ENCODE results near the gene EMD.

EMD gene

DNA sequence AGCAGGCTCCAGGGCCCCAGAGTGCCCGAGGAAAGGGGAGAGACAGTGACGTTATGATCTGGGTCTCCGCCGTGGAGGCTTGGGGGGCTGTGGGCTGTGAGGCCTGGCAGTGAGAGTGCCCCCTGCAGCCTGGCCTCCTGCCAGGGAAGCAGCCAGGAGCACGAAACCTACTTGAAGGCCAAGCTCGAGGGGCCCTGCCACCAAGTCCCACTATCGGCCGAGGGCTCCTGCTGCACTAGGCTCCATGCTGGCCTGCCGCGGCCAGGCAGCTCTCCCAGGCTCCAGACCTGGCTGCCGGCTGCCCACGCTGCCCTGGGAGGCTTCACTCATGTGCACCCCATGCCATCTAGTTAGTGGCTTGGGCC, 23.3 kb upstream of the EMD start:
- TF ChIP-seq FOXM1 (IDR thresholded peaks at IDR 0.05; ENCODE audit: borderline replicate concordance, low read depth) (no peak), TCF12 (IDR thresholded peaks at IDR 0.05; ENCODE audit: low read depth) (no peak), CEBPB (IDR thresholded peaks at IDR 0.05) (no peak), NFIC (IDR thresholded peaks at IDR 0.05) (no peak), YY1 (IDR thresholded peaks at IDR 0.05; ENCODE audit: low read depth) (no peak), CREB1 (IDR thresholded peaks at IDR 0.05; ENCODE audit: low read depth) (no peak), TAF1 (IDR thresholded peaks at IDR 0.05; ENCODE audit: low read depth) (no peak), EP300 (IDR thresholded peaks at IDR 0.05; ENCODE audit: borderline replicate concordance) (no peak), TEAD4 (IDR thresholded peaks at IDR 0.05) (no peak), ZBTB7A (IDR thresholded peaks at IDR 0.05; ENCODE audit: low read depth) (no peak)
- TF ChIP-seq, protein P1, sequence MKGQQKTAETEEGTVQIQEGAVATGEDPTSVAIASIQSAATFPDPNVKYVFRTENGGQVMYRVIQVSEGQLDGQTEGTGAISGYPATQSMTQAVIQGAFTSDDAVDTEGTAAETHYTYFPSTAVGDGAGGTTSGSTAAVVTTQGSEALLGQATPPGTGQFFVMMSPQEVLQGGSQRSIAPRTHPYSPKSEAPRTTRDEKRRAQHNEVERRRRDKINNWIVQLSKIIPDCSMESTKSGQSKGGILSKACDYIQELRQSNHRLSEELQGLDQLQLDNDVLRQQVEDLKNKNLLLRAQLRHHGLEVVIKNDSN (IDR thresholded peaks at IDR 0.05): no peak
- TF ChIP-seq, protein P2, sequence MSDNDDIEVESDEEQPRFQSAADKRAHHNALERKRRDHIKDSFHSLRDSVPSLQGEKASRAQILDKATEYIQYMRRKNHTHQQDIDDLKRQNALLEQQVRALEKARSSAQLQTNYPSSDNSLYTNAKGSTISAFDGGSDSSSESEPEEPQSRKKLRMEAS (IDR thresholded peaks at IDR 0.05): no peak

DNA sequence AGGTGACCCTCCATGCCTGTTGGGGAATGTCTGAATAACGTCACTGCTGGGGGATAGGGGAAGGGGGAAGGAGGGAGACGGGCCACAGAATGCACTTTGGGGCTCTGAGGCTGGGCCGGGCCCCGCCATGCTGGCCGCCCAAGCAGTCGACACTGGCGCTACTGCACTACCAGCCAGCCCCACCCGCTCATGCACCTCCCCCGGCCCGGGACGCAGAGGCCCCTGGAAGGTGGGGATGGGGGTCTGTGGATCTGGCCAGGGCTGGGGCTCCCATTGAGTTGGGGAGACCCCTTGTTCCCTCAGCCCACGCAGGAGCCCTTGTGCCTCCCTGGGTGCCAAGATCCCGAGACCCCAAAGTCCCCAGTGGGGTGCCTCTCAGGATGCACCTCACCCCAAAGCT, 22.5 kb upstream of the EMD start:
- TF ChIP-seq ZBTB7A (IDR thresholded peaks at IDR 0.05; ENCODE audit: low read depth): no peak
- no peak for TF ChIP-seq TAF1 (IDR thresholded peaks at IDR 0.05; ENCODE audit: low read depth)
- TF ChIP-seq, protein P2 (IDR thresholded peaks at IDR 0.05): no peak
- no peak for TF ChIP-seq TCF12 (IDR thresholded peaks at IDR 0.05; ENCODE audit: low read depth)
- TF ChIP-seq YY1 (IDR thresholded peaks at IDR 0.05; ENCODE audit: low read depth): no peak

DNA sequence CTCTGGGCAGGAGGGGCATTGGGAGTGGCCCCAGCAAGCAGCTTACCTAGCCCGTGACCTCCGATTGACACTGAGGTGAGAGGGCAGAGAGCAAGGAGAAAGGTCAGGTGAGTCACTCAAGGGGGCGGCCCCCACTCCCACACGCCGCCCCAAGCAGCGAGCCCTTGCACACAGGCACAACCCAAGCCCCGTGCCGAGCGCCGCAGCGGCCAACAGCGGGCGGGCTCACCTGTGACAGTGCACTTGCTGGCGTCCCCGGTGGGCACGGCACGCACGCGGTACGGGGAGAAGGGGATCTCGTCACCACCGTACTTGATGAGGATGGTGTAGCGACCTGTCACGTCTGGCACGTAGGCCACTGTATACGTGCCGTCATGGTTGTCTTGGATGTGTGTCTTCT, 21.9 kb upstream of the EMD start:
- TF ChIP-seq RAD21 (IDR thresholded peaks at IDR 0.05; ENCODE audit: low read depth) (no peak), CEBPB (IDR thresholded peaks at IDR 0.05) (no peak), TAF1 (IDR thresholded peaks at IDR 0.05; ENCODE audit: low read depth) (no peak), NFIC (IDR thresholded peaks at IDR 0.05) (no peak), FOXM1 (IDR thresholded peaks at IDR 0.05; ENCODE audit: borderline replicate concordance, low read depth) (no peak), EP300 (IDR thresholded peaks at IDR 0.05; ENCODE audit: borderline replicate concordance) (no peak), YY1 (IDR thresholded peaks at IDR 0.05; ENCODE audit: low read depth) (no peak), ZBTB7A (IDR thresholded peaks at IDR 0.05; ENCODE audit: low read depth) (no peak), EGR1 (IDR thresholded peaks at IDR 0.05) (no peak), TEAD4 (IDR thresholded peaks at IDR 0.05) (no peak), TCF12 (IDR thresholded peaks at IDR 0.05; ENCODE audit: low read depth) (no peak), CREB1 (IDR thresholded peaks at IDR 0.05; ENCODE audit: low read depth) (no peak)
- TF ChIP-seq, protein P1 (IDR thresholded peaks at IDR 0.05): no peak
- TF ChIP-seq, protein P2 (IDR thresholded peaks at IDR 0.05): no peak
- TF ChIP-seq, protein P3, sequence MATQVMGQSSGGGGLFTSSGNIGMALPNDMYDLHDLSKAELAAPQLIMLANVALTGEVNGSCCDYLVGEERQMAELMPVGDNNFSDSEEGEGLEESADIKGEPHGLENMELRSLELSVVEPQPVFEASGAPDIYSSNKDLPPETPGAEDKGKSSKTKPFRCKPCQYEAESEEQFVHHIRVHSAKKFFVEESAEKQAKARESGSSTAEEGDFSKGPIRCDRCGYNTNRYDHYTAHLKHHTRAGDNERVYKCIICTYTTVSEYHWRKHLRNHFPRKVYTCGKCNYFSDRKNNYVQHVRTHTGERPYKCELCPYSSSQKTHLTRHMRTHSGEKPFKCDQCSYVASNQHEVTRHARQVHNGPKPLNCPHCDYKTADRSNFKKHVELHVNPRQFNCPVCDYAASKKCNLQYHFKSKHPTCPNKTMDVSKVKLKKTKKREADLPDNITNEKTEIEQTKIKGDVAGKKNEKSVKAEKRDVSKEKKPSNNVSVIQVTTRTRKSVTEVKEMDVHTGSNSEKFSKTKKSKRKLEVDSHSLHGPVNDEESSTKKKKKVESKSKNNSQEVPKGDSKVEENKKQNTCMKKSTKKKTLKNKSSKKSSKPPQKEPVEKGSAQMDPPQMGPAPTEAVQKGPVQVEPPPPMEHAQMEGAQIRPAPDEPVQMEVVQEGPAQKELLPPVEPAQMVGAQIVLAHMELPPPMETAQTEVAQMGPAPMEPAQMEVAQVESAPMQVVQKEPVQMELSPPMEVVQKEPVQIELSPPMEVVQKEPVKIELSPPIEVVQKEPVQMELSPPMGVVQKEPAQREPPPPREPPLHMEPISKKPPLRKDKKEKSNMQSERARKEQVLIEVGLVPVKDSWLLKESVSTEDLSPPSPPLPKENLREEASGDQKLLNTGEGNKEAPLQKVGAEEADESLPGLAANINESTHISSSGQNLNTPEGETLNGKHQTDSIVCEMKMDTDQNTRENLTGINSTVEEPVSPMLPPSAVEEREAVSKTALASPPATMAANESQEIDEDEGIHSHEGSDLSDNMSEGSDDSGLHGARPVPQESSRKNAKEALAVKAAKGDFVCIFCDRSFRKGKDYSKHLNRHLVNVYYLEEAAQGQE (IDR thresholded peaks at IDR 0.05; ENCODE audit: low read depth): no peak

DNA sequence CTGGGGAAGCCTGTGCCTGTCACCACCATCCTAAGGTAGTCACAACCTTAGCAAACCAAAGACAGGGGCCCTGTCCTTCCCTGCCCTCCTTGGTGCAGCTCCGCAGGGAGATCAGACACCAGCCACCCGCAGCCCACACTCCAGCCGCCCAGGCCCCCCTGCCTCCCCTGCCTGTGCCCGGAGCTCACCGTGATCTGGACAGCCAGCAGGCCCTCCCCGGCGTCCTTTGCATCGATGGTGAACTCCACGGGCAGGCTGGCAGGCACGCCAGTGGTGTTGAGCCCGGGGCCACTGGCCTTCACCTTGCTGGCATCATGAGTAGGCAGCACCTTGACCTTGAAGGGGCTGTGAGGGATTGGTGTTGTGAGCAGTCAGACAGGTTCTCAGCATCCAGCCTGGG, 21.1 kb upstream of the EMD start:
- TF ChIP-seq, protein P1 (IDR thresholded peaks at IDR 0.05): no peak
- TF ChIP-seq CREB1 (IDR thresholded peaks at IDR 0.05; ENCODE audit: low read depth): no peak
- TF ChIP-seq RAD21 (IDR thresholded peaks at IDR 0.05; ENCODE audit: low read depth): no peak
- no peak for TF ChIP-seq TAF1 (IDR thresholded peaks at IDR 0.05; ENCODE audit: low read depth)
- TF ChIP-seq EP300 (IDR thresholded peaks at IDR 0.05; ENCODE audit: borderline replicate concordance): no peak
- no peak for TF ChIP-seq FOXM1 (IDR thresholded peaks at IDR 0.05; ENCODE audit: borderline replicate concordance, low read depth)
- TF ChIP-seq NFIC (IDR thresholded peaks at IDR 0.05): no peak
- no peak for TF ChIP-seq EGR1 (IDR thresholded peaks at IDR 0.05)
- no peak for TF ChIP-seq ZBTB7A (IDR thresholded peaks at IDR 0.05; ENCODE audit: low read depth)
- no peak for TF ChIP-seq TEAD4 (IDR thresholded peaks at IDR 0.05)
- TF ChIP-seq, protein P3 (IDR thresholded peaks at IDR 0.05; ENCODE audit: low read depth): no peak
- TF ChIP-seq YY1 (IDR thresholded peaks at IDR 0.05; ENCODE audit: low read depth): no peak
- TF ChIP-seq, protein P2 (IDR thresholded peaks at IDR 0.05): no peak
- TF ChIP-seq CEBPB (IDR thresholded peaks at IDR 0.05): no peak

DNA sequence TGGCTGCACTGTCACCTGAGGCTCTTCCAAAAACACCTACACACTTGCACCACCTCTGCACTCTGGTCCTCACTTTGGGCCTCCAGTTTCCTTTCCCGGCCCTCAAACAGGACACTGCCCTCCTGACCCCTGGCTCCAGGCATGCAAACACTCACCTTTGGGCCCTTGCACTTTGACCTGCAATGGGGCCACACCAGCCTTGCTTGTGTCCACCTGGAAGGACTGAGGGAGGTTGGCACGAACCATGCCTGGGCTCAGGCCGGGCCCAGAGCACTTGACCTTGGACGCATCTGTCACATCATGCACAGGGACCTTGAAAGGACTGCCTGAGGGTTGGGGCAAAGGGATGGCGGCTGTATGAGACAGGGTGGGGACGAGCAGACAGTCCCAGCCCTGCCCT, 20.3 kb upstream of the EMD start:
- TF ChIP-seq, protein P2 (IDR thresholded peaks at IDR 0.05): no peak
- TF ChIP-seq, protein P3 (IDR thresholded peaks at IDR 0.05; ENCODE audit: low read depth): no peak
- TF ChIP-seq TEAD4 (IDR thresholded peaks at IDR 0.05) (no peak), EGR1 (IDR thresholded peaks at IDR 0.05) (no peak), YY1 (IDR thresholded peaks at IDR 0.05; ENCODE audit: low read depth) (no peak), CREB1 (IDR thresholded peaks at IDR 0.05; ENCODE audit: low read depth) (no peak), CEBPB (IDR thresholded peaks at IDR 0.05) (no peak), TCF12 (IDR thresholded peaks at IDR 0.05; ENCODE audit: low read depth) (no peak), FOXM1 (IDR thresholded peaks at IDR 0.05; ENCODE audit: borderline replicate concordance, low read depth) (no peak), NFIC (IDR thresholded peaks at IDR 0.05) (no peak), EP300 (IDR thresholded peaks at IDR 0.05; ENCODE audit: borderline replicate concordance) (no peak), ZBTB7A (IDR thresholded peaks at IDR 0.05; ENCODE audit: low read depth) (no peak), TAF1 (IDR thresholded peaks at IDR 0.05; ENCODE audit: low read depth) (no peak)
